ENCODE results near the gene SLC2A14. TPM values are rescaled to one million over a fixed set of nuclear protein-coding genes. Genes with fewer than 3 reads are reported as not detected.
"Not testable (repeated sequence)": the region's sequence is repeated elsewhere in the genome, so short reads cannot be mapped to it uniquely, and the experiment has no call there.

Gene SLC2A14
- polyA plus RNA-seq, 1 experiment, result 0.17 TPM

DNA sequence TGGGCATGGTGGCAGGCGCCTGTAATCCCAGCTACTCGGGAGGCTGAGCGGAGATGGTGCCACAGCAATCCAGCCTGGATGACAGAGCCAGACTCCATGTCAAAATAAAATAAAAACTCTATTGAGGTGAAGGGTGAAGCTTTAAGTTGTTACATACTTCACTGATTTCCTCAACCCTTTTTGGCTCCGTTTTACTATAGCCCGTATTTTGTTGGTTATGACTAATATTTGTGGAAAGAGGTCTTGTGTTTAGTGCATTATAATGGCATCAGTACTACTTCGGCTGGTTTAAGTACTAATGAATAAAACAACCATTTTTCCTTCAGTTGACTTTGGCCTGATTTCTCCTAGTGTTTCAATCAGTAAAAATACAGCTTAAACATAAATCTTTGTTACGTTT lies 27.0 kb upstream of the SLC2A14 start:
- POLR2A ChIA-PET, result no interaction called here
- TF ChIP-seq, protein P1, sequence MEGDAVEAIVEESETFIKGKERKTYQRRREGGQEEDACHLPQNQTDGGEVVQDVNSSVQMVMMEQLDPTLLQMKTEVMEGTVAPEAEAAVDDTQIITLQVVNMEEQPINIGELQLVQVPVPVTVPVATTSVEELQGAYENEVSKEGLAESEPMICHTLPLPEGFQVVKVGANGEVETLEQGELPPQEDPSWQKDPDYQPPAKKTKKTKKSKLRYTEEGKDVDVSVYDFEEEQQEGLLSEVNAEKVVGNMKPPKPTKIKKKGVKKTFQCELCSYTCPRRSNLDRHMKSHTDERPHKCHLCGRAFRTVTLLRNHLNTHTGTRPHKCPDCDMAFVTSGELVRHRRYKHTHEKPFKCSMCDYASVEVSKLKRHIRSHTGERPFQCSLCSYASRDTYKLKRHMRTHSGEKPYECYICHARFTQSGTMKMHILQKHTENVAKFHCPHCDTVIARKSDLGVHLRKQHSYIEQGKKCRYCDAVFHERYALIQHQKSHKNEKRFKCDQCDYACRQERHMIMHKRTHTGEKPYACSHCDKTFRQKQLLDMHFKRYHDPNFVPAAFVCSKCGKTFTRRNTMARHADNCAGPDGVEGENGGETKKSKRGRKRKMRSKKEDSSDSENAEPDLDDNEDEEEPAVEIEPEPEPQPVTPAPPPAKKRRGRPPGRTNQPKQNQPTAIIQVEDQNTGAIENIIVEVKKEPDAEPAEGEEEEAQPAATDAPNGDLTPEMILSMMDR (IDR thresholded peaks at IDR 0.05; ENCODE audit: low read depth, low read length), result no peak
- CTCF ChIA-PET, result interaction anchor here (0.6 to 1.4 kb wide), 3 partner anchors 33 to 57 kb away, joined by 3 to 6 read pairs (median 5); no protein-coding TSS in a partner anchor
- Histone ChIP-seq H3K27ac (ENCODE audit: low read depth, low read length) (no peak overlapping the region), H3K4me3 (ENCODE audit: low read depth, low read length) (no peak overlapping the region), H3K9me3 (ENCODE audit: control insufficient read depth, insufficient read depth, low read length) (no peaks in the 10 kb centered on the region), H3K27me3 (ENCODE audit: control insufficient read depth, insufficient read depth, low read length) (no peaks in the 10 kb centered on the region)
- DNase-seq (ENCODE audit: low read depth, low spot score), result peak; percentile 16

DNA sequence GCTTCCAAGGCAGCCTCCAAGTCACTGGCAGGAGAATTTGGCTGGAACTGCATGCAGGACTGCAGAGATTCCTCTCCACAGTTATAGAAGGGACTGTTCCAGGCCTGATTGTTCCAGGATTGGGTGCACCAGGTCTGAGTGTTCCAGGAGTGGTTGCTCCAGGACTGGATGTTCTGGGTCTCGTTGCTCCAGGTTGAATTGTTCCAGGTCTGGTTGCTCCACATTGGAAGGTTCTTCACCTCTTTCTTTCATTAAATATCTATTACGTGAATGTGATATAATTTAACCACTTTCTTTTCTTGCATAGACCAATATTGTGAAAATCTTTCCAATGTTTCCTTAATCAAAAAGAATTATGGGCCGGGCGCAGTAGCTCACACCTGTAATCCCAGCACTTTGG lies 24.0 kb upstream of the SLC2A14 start:
- DNase-seq (ENCODE audit: low read depth, low spot score); H3K9me3 ChIP-seq (ENCODE audit: control insufficient read depth, insufficient read depth, low read length); H3K27me3 ChIP-seq (ENCODE audit: control insufficient read depth, insufficient read depth, low read length); POLR2A ChIA-PET; H3K4me3 ChIP-seq (ENCODE audit: low read depth, low read length); H3K27ac ChIP-seq (ENCODE audit: low read depth, low read length): not testable (repeated sequence)
- CTCF ChIA-PET, result interaction anchor here (0.8 kb wide), 1 partner anchor 37 kb away, joined by 3 read pairs; no protein-coding TSS in a partner anchor

DNA sequence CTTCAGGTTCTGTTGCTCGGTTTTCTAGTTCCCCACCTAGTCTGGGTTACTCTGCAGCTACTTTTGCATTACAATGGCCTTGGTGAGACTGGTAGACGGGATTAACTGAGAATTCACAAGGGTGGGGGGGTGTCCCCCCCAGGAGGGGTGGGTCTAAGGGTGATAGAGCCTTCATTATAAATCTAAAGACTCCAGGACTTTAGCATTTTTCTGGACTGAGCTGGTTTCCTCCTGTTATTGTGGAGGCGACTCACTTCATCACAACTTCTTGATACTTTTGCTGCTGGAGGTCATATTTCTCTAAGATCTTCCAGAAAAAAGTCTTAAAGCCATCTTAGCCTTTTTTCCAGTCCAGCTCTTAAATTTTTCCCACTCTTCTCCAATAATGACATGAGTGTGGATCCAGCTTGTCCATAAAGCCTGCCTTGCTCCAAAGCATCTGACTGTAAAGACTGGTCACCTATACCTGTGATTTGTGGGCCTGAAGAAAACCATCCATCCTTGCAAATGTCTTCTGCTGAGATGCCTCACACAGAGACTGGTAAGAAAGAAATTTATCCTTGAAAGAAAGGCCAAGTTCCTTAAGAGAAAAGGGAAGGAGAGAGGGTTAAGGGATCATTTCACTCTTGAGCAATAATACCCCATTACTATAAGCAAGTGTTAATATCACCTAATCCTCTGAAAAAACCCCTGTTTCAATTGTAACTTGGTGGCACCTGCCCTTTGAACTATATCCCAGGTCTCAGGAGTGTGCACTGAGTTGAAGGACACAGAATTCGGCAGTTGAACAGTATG lies 19.7 kb upstream of the SLC2A14 start:
- Histone ChIP-seq H3K9me3 (ENCODE audit: control insufficient read depth, insufficient read depth, low read length) (no peaks in the 10 kb centered on the region), H3K4me3 (ENCODE audit: low read depth, low read length) (no peak overlapping the region), H3K27me3 (ENCODE audit: control insufficient read depth, insufficient read depth, low read length) (no peaks in the 10 kb centered on the region), H3K27ac (ENCODE audit: low read depth, low read length) (no peak overlapping the region)
- ChIA-PET CTCF (interaction anchor here (0.6 to 5.3 kb wide), 3 partner anchors 33 to 216 kb away, joined by 5 to 25 read pairs (median 8); no protein-coding TSS in a partner anchor), POLR2A (interaction anchor here (0.7 kb wide), 1 partner anchor 24 kb away, joined by 3 read pairs; no protein-coding TSS in a partner anchor)
- DNase-seq (ENCODE audit: low read depth, low spot score), result no peak
- TF ChIP-seq, protein P1 (IDR thresholded peaks at IDR 0.05; ENCODE audit: low read depth, low read length), result no peak

DNA sequence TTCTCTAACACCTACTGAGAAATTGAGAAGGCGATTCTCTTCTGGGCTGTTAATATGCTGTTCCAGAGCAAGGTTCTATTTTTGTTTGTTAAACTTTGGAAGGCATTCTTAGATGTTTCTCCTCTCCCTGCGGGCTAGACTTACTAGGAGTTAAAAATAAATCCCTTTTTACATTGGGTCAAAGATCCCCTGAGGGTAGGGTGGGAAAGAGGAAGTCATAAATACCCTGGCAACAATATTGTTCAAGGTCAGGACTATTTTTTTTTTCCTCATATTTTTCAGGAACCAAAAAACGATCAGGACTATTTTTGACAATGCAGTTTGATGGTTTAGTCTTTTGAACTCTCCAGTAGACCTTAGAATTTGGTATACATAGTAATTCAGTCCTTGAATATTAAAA lies 12.0 kb upstream of the SLC2A14 start:
- Histone ChIP-seq H3K27ac (ENCODE audit: low read depth, low read length) (no peak overlapping the region), H3K4me3 (ENCODE audit: low read depth, low read length) (no peak overlapping the region), H3K27me3 (ENCODE audit: control insufficient read depth, insufficient read depth, low read length) (no peaks in the 10 kb centered on the region), H3K9me3 (ENCODE audit: control insufficient read depth, insufficient read depth, low read length) (no peaks in the 10 kb centered on the region; the same call in 1 of the 2 replicates)
- TF ChIP-seq, protein P1 (IDR thresholded peaks at IDR 0.05; ENCODE audit: low read depth, low read length), result no peak
- CTCF ChIA-PET, result interaction anchor here (0.8 kb wide), 1 partner anchor 49 kb away, joined by 3 read pairs; no protein-coding TSS in a partner anchor
- DNase-seq (ENCODE audit: low read depth, low spot score), result no peak
- POLR2A ChIA-PET, result no interaction called here

DNA sequence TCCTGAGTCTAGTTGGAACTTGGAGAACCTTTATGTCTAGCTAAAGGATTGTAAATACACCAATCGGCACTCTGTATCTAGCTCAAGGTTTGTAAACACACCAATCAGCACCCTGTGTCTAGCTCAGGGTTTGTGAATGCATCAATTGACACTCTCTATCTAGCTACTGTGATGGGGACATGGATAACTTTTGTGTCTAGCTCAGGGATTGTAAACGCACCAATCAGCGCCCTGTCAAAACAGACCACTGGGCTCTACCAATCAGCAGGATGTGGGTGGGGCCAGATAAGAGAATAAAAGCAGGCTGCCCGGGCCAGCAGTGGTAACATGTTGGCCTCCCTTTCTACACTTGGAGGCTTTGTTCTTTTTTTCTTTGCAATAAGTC lies 9.0 kb upstream of the SLC2A14 start:
- DNase-seq (ENCODE audit: low read depth, low spot score); H3K27me3 ChIP-seq (ENCODE audit: control insufficient read depth, insufficient read depth, low read length); H3K27ac ChIP-seq (ENCODE audit: low read depth, low read length); H3K9me3 ChIP-seq (ENCODE audit: control insufficient read depth, insufficient read depth, low read length); H3K4me3 ChIP-seq (ENCODE audit: low read depth, low read length); CTCF ChIA-PET: not testable (repeated sequence)
- POLR2A ChIA-PET, result interaction anchor here (0.9 kb wide), 1 partner anchor 55 kb away, joined by 3 read pairs; no protein-coding TSS in a partner anchor

DNA sequence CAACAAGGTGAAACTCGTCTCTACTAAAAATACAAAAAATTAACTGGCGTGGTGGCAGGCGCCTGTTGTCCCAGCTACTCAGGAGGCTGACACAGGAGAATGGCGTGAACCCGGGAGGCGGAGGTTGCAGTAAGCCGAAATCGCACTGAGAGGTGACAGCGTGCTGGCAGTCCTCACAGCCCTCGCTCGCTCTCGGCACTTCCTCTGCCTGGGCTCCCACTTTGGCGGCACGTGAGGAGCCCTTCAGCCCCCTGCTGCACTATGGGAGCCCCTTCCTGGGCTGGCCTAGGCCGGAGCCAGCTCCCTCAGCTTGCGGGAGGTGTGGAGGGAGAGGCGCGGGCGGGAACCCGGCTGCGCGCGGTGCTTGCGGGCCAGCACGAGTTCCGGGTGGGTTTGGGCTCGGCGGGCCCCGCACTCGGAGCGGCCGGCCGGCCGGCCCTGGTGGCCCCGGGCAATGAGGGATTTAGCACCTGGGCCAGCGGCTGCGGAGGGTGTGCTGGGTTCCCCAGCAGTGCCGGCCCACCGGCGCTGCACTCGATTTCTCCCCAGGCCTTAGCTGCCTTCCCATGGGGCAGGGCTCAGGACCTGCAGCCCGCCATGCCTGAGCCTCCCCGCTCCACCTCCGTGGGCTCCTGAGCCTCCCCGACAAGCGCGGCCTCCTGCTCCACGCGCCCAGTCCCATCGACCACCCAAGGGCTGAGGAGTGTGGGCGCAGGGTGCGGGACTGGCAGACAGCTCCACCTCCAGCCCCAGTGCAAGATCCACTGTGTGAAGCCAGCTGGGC lies 8.4 kb upstream of the SLC2A14 start:
- H3K9me3 ChIP-seq (ENCODE audit: control insufficient read depth, insufficient read depth, low read length); CTCF ChIA-PET; H3K4me3 ChIP-seq (ENCODE audit: low read depth, low read length); H3K27ac ChIP-seq (ENCODE audit: low read depth, low read length); DNase-seq (ENCODE audit: low read depth, low spot score); H3K27me3 ChIP-seq (ENCODE audit: control insufficient read depth, insufficient read depth, low read length): not testable (repeated sequence)
- POLR2A ChIA-PET, result interaction anchor here (0.9 kb wide), 1 partner anchor 55 kb away, joined by 3 read pairs; no protein-coding TSS in a partner anchor

Measured in AG04450 (cell line).